Measurements from ENCODE around the gene MRPS9. TPM values are rescaled to one million over a fixed set of nuclear protein-coding genes. Genes with fewer than 3 reads are reported as not detected.

Gene MRPS9
- 30.8 to 35.3 TPM (median 33.1 TPM) in 5 replicates for total RNA-seq (2022; extraction: Qiagen RNA extraction; ENCODE audit: low read depth)

GRCh38 chr2:105037572-105038382 is at the start of gene MRPS9:
Gene MRPS9, plus strand, starts transcription at chr2:105038069. Its CDS starts 24 bp downstream, at chr2:105038093.

Other genes with a start within 250 kb of the MRPS9 start
- 0.03 to 0.05 TPM in 2 of 5 replicates, not detected in the others for gene POU3F3, start 184.0 kb upstream of the MRPS9 start, total RNA-seq (2022; extraction: Qiagen RNA extraction; ENCODE audit: low read depth)
- not detected in 5 replicates for gene GPR45, start 203.7 kb downstream of the MRPS9 start, total RNA-seq (2022; extraction: Qiagen RNA extraction; ENCODE audit: low read depth)